COR-L47 (cell line): Measurements from ENCODE around the gene MDFI.

ENCODE experiments used
- DNase-seq: peaks from one replicate; lab custom pipeline; 2025; lab: John Stamatoyannopoulos, UW

MDFI gene

GRCh38 chr6:41688256-41688965 lies 50.1 kb downstream of the MDFI start:
- no peak for DNase-seq

GRCh38 chr6:41689171-41690008 lies 51.1 kb downstream of the MDFI start:
- DNase-seq = no peak

GRCh38 chr6:41690541-41691330 lies 52.5 kb downstream of the MDFI start:
- no peak for DNase-seq

GRCh38 chr6:41691426-41692079 lies 53.3 kb downstream of the MDFI start:
- DNase-seq = no peak

- no peak for DNase-seq
These were observed 53.9 kb downstream of the MDFI start for GRCh38 chr6:41692080-41692675.

- no peak for DNase-seq
These were observed 54.5 kb downstream of the MDFI start for GRCh38 chr6:41692730-41693129.

- no peak for DNase-seq
These were observed 55.3 kb downstream of the MDFI start for GRCh38 chr6:41693281-41694240.

GRCh38 chr6:41694815-41695526 lies 56.7 kb downstream of the MDFI start:
- DNase-seq = no peak

GRCh38 chr6:41695825-41696224 lies 57.6 kb downstream of the MDFI start:
- no peak for DNase-seq

- DNase-seq = no peak
These were observed 58.5 kb downstream of the MDFI start for GRCh38 chr6:41696788-41697187.

GRCh38 chr6:41697861-41698781 lies 59.9 kb downstream of the MDFI start:
- no peak for DNase-seq

GRCh38 chr6:41699063-41699462 lies 60.8 kb downstream of the MDFI start:
- no peak for DNase-seq

GRCh38 chr6:41700463-41701347 lies 62.4 kb downstream of the MDFI start:
- no peak for DNase-seq

- DNase-seq = no peak
These were observed 63.9 kb downstream of the MDFI start for GRCh38 chr6:41702089-41702745.

- no peak for DNase-seq
These were observed 64.7 kb downstream of the MDFI start for GRCh38 chr6:41702771-41703494.
